ENCODE data around the gene CAMTA1. TPM values are rescaled to one million over a fixed set of nuclear protein-coding genes. Genes with fewer than 3 reads are reported as not detected.
"Not testable (repeated sequence)": the region's sequence is repeated elsewhere in the genome, so short reads cannot be mapped to it uniquely, and the experiment has no call there.

CAMTA1 gene
- total and polyA plus RNA-seq, 2 donors, result 53.3 to 115 TPM

DNA sequence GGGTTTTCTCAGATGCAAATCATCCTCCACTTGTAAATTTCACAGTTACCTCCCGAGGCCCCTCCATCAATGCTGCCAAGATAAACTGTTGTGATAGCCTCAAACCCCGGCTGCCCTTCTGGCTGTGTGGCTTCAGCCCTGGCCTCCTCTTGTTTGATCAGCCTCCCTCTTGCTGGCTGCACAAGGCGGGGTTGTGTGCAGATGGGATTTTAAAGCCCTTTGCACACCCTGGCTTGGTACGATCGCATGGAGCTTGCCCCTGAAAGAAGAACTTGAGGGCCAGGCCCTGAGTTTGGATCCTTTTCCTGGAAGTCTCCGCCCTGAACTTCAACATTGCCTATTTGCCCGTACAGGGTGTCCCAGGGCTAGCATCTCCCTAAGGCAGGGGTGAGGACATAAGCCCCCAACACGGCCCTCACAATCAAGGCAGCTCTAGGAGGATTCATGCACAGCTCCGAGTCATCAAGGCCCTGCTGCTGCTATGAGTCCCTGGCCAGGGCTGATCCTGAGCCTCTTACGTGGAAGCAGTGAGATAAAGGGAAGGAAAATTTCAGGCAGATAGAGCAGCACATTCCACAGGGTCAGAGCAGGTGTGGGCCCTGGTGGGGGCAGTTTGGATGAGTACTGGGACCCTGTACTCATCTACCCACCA, 804.6 kb downstream of the CAMTA1 start:
- no peaks in the 10 kb centered on the region for H3K4me1 ChIP-seq (ENCODE audit: insufficient read depth)
- no peak for DNase-seq (ENCODE audit: extremely low spot score)
- no peak overlapping the region for H3K4me3 ChIP-seq (ENCODE audit: low read depth, low read length)
- H3K36me3 ChIP-seq (ENCODE audit: insufficient read depth), result no peaks in the 10 kb centered on the region
- 74% methylated on average over 10 of the region's 10 CpGs for WGBS
- no peak overlapping the region for H3K27ac ChIP-seq (ENCODE audit: low read depth)

DNA sequence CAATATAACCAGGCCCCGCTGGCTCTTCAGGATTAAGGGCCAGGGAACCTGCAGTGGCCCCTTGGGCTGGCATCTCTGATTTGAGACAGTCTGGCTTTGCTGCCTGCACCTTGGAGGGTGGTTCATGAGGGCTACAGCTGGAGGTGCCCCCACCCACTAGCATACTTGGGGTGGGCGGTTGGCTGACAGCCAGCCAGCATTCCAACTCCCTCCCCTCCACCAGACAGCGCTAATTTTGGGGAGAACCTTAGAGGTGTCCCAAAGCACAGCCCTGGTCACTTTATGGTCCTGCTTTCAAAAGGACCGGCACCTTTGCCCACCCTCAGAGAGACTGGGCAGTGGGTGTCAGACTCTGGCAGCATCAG, 805.2 kb downstream of the CAMTA1 start:
- DNase-seq (ENCODE audit: extremely low spot score), result no peak
- 81% methylated on average over 4 of the region's 4 CpGs for WGBS

DNA sequence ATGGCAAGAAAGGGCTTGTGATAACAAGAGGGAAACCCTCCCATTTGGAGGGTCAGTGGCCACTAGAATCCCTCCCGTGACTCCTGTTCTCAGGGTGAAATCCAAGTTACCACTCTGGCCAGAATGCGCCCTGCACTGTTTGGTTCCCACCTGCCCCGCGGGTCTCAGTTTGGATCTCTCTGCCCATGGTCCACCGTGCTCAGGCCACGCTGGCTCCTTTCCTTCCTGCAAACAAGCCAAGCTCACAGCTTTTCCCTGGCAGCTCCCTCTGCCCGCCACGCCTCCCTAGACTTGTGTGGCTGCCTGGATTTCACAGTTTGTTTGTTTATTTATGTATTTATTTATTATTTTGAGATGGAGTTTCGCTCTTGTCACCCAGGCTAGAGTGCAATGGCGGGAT, 806.3 kb downstream of the CAMTA1 start:
- H3K4me3 ChIP-seq (ENCODE audit: low read depth, low read length), result no peak overlapping the region
- H3K4me1 ChIP-seq (ENCODE audit: insufficient read depth), result no peaks in the 10 kb centered on the region
- 89% methylated on average over 10 of the region's 10 CpGs for WGBS
- no peak for DNase-seq (ENCODE audit: extremely low spot score)
- H3K36me3 ChIP-seq (ENCODE audit: insufficient read depth), result no peaks in the 10 kb centered on the region
- H3K27ac ChIP-seq (ENCODE audit: low read depth), result no peak overlapping the region

More for the DNA sequence above, 805.2 kb downstream of the CAMTA1 start:
- no peak overlapping the region for H3K27ac ChIP-seq (ENCODE audit: low read depth)
- no peaks in the 10 kb centered on the region for H3K4me1 ChIP-seq (ENCODE audit: insufficient read depth)
- H3K36me3 ChIP-seq (ENCODE audit: insufficient read depth), result no peaks in the 10 kb centered on the region
- no peak overlapping the region for H3K4me3 ChIP-seq (ENCODE audit: low read depth, low read length)

DNA sequence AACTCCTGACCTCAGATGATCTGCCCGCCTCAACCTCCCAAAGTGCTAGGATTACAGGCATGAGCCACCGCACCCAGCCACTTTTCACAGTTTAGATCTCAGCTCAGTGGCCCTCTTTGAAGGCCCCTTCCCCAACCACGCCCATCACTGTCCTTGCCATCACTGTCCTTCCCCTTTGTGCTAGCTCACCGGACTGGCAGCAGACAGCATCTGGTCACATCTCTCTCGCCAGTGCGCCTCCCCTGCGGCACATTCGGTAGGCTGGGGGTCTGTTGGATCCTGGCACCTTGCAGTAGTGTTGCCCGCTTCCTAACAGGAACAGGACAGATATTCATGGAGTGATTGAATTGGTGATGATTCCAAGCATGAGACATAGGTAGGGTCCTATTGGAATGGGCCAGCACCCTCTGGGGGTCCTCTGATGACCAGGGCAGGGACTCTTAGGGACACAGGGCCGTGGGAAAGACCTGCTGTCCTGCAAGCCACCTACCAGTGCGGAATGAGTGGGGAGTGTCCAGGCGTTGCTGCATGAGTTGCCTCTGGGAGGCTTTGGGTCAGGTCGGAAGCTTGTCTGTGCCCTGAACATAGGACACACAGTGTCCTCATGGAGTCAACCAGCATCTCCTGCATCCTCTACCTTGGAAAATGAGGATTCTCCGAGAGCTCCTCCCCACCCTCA, 807.0 kb downstream of the CAMTA1 start:
- no peak overlapping the region for H3K27ac ChIP-seq (ENCODE audit: low read depth)
- no peaks in the 10 kb centered on the region for H3K4me1 ChIP-seq (ENCODE audit: insufficient read depth)
- 91% methylated on average over 14 of the region's 14 CpGs for WGBS
- no peak for DNase-seq (ENCODE audit: extremely low spot score)
- H3K36me3 ChIP-seq (ENCODE audit: insufficient read depth), result no peaks in the 10 kb centered on the region
- H3K4me3 ChIP-seq (ENCODE audit: low read depth, low read length), result no peak overlapping the region

DNA sequence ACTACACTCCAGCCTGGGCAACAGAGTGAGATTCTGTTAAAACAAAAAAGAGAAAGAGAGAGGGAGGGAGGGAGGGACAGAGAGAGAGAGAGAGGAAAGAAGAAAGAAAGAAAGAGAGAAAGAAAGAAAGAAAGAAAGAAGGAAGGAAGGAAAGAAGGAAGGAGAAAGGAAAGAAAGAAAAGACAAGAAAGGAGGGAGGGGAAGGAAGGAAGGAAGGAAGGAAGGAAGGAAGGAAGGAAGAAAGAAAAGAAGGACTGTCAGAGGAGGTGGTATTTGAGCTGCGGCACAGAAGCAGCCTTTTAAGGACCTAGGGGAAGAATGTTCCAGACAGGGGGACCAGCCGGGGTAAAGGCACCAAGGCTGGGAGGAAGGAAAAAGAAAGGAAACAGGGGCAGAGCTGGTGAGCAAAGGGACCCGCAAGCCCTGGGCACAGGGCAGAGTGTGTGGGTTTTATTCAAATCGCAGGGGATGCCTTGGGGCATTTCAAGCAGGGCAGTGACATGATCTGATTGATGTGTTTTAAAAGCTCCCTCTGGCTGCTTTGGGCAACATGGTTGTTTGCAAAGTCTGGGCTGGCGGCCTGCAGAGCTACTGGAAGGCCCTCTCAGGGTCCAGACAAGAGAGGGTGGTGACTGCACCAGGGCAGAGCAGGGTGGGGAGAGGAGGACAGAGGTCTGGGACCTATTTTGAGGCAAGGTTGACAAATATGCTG, 808.9 kb downstream of the CAMTA1 start:
- no peak overlapping the region for H3K27ac ChIP-seq (ENCODE audit: low read depth)
- WGBS, result 65% methylated on average over 5 of the region's 5 CpGs
- no peaks in the 10 kb centered on the region for H3K36me3 ChIP-seq (ENCODE audit: insufficient read depth)
- H3K4me3 ChIP-seq (ENCODE audit: low read depth, low read length), result no peak overlapping the region
- DNase-seq (ENCODE audit: extremely low spot score), result no peak
- no peaks in the 10 kb centered on the region for H3K4me1 ChIP-seq (ENCODE audit: insufficient read depth)

DNA sequence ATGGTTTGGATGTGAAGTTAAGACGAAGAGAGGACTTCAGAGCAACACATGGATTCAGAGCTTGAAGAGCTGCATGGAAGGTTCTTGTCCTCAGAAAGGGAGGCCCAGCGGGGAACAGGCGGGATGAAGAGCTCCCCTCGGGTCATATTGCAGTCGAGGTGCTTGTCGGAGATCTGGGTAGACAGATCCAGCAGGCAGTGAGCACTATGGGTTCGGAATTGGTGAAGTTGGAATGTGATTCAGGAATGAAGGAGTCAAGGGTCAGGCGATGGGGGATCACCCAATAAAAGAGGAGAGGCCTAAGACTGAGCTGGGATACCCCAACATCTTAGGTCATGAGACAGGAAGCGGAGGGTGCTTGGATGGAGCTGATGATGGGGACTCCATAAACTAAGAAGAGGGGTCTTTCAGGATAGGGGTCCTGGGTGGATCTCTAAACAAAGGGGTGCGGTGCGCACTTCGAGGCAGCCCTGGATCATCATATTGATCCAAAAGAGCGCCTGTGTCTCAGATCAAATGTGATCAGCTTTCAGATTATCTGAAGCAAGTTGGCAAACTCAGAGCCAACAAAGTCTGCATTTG, 809.6 kb downstream of the CAMTA1 start:
- H3K4me1 ChIP-seq (ENCODE audit: insufficient read depth), result no peaks in the 10 kb centered on the region
- WGBS, result 88% methylated on average over 13 of the region's 13 CpGs
- no peak overlapping the region for H3K4me3 ChIP-seq (ENCODE audit: low read depth, low read length)
- H3K36me3 ChIP-seq (ENCODE audit: insufficient read depth), result no peaks in the 10 kb centered on the region
- no peak overlapping the region for H3K27ac ChIP-seq (ENCODE audit: low read depth)
- DNase-seq (ENCODE audit: extremely low spot score), result no peak

DNA sequence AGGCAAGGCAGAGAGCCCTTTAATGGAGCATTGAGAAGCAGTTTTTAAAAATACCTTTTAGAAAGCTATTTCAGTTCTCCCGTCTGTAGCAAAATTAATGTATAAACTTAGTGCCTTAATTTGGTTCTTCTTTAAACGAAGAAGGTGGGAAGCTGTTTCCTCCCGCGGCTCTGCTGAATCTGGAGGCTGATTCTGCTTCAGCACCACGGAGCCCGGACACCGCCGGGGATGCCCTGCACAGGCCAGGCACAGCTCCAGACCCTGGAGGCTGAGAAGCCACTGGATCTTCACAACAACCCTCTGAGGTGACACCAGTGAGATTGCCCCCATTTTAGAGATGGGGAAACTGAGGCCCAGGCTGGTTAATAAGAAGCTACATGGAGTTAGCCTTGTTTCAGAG, 810.1 kb downstream of the CAMTA1 start:
- Histone ChIP-seq H3K4me3 (ENCODE audit: low read depth, low read length) (no peak overlapping the region), H3K36me3 (ENCODE audit: insufficient read depth) (no peaks in the 10 kb centered on the region), H3K27ac (ENCODE audit: low read depth) (no peak overlapping the region), H3K4me1 (ENCODE audit: insufficient read depth) (no peaks in the 10 kb centered on the region)
- no peak for DNase-seq (ENCODE audit: extremely low spot score)
- WGBS, result 62% methylated on average over 8 of the region's 8 CpGs

DNA sequence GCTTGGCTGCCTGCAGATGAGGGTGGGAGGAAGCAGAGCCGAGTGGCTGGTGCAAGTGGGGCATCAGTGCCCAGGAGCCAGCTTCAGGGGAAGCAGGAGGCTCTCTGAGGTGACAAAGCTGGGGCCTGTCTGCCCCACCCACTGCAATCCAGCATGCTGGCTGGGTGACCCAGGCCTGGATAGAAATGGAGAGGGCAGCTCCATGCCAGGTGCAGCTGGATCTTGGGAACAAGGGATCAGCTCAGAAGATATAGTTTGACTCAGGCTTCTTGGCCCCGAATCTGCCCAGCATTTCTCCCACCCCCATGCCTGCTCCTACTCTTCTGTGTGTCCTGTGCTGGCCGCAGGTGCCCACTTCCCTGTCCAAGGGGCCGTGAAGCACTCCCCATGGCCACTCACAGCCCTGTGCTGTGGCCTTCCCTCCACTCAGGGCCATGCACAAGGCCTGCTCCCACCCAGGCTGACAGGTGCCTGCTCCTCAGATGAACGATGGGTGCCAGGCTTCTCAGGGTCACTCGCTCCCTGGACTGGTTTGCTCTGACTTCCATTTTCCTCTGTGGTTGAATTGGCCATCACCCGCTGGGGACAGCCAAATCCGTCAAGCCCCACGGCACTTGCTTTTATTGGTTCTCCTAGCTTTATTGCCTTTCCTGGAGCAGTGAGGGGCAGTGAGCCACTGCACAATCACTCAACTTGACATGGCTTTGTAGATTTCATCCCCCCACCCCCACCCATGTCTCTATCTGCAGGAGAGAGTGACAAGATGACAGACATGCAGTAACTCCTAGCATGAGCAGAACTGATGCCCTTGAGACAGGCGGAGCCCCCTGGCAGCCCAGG, 811.1 kb downstream of the CAMTA1 start:
- WGBS, result 66% methylated on average over 10 of the region's 10 CpGs

DNA sequence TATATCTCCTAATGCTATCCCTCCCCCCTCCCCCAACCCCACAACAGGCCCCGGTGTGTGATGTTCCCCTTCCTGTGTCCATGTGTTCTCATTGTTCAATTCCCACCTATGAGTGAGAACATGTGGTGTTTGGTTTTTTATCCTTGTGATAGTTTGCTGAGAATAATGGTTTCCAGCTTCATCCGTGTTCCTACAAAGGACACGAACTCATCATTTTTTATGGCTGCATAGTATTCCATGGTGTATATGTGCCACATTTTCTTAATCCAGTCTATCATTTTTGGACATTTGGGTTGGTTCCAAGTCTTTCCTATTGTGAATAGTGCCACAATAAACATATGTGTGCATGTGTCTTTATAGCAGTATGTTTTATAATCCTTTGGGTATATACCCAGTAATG, 812.8 kb downstream of the CAMTA1 start:
- DNase-seq (ENCODE audit: extremely low spot score); H3K4me1 ChIP-seq (ENCODE audit: insufficient read depth); H3K36me3 ChIP-seq (ENCODE audit: insufficient read depth); H3K4me3 ChIP-seq (ENCODE audit: low read depth, low read length); H3K27ac ChIP-seq (ENCODE audit: low read depth): not testable (repeated sequence)
- WGBS, result 87% methylated on average over 2 of the region's 3 CpGs

More for the DNA sequence above, 811.1 kb downstream of the CAMTA1 start:
- Histone ChIP-seq H3K36me3 (ENCODE audit: insufficient read depth) (no peaks in the 10 kb centered on the region), H3K4me3 (ENCODE audit: low read depth, low read length) (no peak overlapping the region), H3K4me1 (ENCODE audit: insufficient read depth) (no peaks in the 10 kb centered on the region), H3K27ac (ENCODE audit: low read depth) (no peak overlapping the region)
- DNase-seq (ENCODE audit: extremely low spot score), result no peak

DNA sequence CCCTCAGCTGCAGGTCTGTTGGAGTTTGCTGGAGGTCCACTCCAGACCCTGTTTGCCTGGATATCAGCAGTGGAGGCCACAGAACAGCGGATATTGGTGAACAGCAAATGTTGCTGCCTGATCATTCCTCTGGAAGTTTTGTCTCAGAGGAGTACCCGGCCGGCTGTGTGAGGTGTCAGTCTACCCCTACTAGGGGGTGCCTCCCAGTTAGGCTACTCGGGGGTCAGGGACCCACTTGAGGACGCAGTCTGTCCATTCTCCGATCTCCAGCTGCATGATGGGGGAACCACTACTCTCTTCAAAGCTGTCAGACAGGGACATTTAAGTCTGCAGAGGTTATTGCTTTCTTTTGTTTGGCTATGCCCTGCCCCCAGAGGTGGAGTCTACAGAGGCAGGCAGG, 819.7 kb downstream of the CAMTA1 start:
- WGBS, result 93% methylated on average over 6 of the region's 6 CpGs
- not testable (repeated sequence) for H3K4me1 ChIP-seq (ENCODE audit: insufficient read depth); H3K36me3 ChIP-seq (ENCODE audit: insufficient read depth); DNase-seq (ENCODE audit: extremely low spot score); H3K4me3 ChIP-seq (ENCODE audit: low read depth, low read length); H3K27ac ChIP-seq (ENCODE audit: low read depth)

DNA sequence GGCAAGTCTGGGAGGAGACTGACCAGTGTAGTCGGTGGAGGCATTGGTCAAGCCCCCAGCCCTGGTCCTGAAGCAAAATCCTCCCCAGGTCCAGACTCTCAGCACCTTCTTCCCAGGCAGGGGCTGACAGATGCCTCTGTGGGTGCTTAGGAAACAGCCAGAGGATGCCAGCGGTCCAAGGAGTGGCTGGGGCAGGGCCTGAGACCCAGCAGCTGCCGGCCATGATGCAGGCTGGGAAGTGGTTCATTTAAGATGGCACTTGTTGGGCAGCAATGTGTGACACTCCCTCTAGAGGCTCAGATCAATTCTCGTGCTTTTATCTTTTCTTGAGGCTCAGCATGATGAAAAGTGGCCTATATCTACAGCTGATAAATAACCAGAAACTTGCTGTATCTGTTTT, 820.8 kb downstream of the CAMTA1 start:
- no peaks in the 10 kb centered on the region for H3K36me3 ChIP-seq (ENCODE audit: insufficient read depth)
- no peak for DNase-seq (ENCODE audit: extremely low spot score)
- WGBS, result 76% methylated on average over 4 of the region's 4 CpGs
- H3K4me1 ChIP-seq (ENCODE audit: insufficient read depth), result no peaks in the 10 kb centered on the region
- no peak overlapping the region for H3K27ac ChIP-seq (ENCODE audit: low read depth)
- H3K4me3 ChIP-seq (ENCODE audit: low read depth, low read length), result no peak overlapping the region

DNA sequence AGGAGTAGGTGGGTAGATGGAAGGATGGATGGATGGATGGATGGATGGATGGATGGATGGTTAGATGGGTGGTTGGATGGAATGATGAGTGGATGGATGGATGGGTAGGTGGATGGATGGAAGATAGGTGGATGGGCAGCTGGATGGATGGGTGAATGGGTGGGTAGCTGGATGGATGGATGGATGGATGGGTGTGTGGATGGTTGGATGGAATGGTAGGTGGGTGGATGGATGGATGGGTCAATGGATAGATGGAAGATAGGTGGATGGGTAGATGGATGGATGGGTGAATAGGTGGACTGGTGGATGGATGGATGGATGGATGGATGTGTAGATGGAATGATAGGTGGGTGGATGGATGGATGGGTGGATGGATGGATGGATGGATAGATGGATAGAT, 821.8 kb downstream of the CAMTA1 start:
- Histone ChIP-seq H3K27ac (ENCODE audit: low read depth) (no peak overlapping the region), H3K36me3 (ENCODE audit: insufficient read depth) (no peaks in the 10 kb centered on the region), H3K4me1 (ENCODE audit: insufficient read depth) (no peaks in the 10 kb centered on the region), H3K4me3 (ENCODE audit: low read depth, low read length) (no peak overlapping the region)
- no peak for DNase-seq (ENCODE audit: extremely low spot score)

DNA sequence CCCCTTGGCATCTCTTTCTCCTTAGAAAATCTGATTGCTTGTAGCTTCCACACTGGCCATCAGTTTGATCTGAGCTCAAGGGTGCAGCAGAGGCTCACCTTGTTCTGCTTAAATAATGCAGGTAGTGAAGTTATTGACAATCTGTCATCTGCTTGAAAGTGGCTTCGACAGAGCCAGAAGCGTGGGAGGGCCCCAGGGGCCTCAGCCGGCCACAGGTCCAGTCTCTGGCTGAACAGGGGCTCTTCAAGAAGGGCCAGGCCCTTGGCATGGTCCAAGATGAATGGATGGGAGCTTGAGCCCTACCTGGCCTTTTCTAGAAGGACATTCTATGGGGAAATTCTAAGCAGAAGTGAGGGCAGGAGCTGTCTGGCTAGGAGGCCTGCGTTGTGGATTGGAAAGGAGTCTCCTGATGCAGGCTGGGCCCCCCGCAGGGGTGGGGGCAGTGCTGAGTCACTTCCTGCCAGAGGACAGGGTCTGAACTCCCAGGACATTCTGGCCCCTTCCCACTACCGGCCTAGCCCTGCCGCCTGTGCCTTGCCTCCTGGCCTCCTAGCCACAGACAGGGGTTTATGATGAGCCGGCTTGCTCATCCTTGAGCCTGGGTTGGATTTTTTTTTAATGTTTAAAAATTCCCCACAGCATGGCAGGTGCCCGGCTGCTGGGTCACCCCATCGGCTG, 823.5 kb downstream of the CAMTA1 start:
- 51% methylated on average over 10 of the region's 10 CpGs for WGBS
- H3K4me1 ChIP-seq (ENCODE audit: insufficient read depth), result no peaks in the 10 kb centered on the region
- no peak overlapping the region for H3K4me3 ChIP-seq (ENCODE audit: low read depth, low read length)
- no peak for DNase-seq (ENCODE audit: extremely low spot score)
- H3K27ac ChIP-seq (ENCODE audit: low read depth), result no peak overlapping the region
- no peaks in the 10 kb centered on the region for H3K36me3 ChIP-seq (ENCODE audit: insufficient read depth)
